ENCODE results near the gene IGFBP6.

IGFBP6 gene

DNA sequence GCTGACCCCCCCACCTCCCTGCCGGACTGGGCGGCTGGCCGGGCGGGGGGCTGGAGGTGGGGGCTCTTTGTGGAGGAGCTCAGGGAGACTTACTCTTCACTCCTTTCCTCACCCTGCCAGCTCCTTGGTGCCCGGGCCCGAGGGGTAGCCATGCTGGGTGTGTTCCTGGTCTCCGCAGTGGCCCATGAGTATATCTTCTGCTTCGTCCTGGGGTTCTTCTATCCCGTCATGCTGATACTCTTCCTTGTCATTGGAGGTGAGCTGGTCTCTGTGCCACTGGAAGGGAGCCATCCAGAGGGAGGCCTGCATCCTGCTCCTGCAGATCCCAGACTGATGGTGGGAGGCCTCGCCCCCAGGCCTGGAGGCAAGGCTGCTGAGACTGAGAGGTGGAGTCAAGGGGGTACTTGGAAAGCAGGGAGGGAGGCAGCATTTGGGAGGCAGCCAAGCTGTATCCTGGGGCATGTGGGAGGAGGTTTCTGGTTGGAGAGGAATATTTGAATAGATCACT, 25.5 kb downstream of the IGFBP6 start:
- no peak for DNase-seq

DNA sequence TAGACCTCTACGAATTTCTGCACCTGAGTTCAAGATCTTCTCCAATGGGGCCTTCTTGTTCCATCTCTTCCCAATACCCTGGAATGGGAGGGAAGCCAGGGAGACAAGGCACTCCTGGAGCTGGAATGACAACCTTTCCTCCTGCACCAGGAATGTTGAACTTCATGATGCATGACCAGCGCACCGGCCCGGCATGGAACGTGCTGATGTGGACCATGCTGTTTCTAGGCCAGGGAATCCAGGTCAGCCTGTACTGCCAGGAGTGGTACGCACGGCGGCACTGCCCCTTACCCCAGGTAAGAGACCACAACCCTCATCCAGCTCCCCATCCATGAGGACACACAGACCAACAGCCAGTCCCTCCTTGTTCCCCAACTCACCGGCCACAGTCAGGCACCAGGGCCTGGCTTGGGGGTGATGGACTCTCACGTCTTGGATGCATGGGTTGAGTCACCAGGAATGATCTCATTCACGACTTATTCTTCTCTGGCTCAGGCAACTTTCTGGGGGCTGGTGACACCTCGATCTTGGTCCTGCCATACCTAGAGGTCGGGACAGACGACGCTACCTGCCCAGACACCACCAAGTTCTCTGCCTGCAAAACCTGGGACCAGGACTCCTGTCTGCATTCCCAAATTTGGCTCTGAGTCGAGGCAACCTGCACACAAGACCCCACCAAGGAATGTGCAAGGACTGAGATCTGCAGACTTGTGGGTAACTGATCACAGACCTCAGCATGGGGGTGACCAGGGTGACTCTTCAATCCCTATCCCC, 26.3 kb downstream of the IGFBP6 start:
- no peak for DNase-seq

DNA sequence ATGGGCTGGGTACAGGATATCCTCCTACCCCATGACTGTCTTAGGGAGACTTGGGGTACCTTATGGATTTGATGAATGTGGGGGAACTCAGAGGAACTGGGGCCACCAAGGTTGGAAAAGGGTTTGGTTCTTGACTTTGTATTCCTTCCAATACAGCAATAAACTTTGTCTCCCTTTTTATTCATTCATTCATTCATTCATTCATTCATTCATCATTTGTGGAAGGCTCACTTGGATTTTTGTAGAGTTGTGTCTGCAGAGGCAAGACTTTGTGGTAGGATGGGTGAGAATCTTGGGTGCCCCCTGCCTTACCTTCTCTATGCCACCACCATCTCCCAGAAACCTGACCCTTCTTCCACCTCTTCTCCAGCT, 26.9 kb downstream of the IGFBP6 start:
- no peak for DNase-seq

- no peak for DNase-seq
Measured at GRCh38 chr12:53127169-53127568, 29.7 kb downstream of the IGFBP6 start.

DNA sequence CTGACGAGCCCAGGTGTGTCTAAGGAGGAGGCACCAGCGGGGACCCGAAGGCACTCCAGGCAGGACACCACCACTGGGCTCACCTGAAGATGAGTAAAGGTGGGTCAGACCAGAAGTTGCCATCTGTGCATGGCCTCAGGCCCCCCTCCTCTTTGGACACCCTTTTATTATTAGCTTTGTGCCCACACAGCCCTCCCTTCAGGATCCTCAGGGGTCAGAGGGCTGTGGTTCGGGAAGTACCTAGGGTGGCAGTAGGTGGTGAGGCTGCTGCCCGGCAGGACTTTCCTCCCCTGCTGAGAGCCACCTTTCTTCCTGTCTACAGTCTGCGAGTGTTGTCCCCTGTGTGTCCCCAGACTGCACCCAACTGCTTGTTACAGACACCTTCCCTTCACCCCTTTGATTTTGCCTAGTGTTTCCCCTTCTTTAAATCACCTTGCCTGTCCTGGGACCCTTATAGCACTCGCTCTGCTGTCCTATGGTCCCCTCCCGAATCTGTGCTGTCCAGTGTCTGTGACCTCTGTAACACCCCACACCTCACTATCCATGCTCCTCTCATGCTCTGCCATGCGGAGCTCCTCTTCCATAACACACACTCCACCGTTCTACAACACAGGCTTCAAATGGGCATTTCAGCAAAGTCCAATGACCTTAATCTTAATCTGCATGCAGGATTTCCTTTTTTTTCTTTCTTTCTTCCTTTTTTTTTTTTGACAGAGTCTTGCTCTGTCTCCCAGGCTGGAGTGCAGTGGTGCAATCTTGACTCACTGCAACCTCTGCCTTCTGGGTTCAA, 31.5 kb downstream of the IGFBP6 start:
- DNase-seq: no peak

DNA sequence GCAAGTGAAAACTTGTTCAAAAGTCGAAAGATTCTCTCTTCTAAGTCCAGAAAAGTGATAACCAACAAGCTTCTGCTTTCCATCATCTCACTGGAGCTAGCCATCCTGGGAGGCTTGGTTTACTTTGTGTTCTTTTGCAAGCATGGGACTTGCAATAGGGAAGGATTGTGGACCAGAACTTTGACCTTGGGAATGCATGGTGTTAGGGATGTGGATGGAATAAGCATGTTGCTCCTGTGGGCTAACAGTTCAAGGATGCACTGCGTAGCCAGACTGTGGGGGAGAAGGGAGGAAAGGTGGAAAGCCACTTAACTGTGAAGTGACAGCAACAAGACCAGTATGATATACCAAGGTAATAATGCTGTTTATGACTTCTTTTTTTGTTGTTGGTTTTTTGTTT, 34.4 kb downstream of the IGFBP6 start:
- DNase-seq: no peak

- DNase-seq: no peak
Measured at GRCh38 chr12:53133722-53134121, 36.3 kb downstream of the IGFBP6 start.

GRCh38 chr12:53143355-53143754, 45.9 kb downstream of the IGFBP6 start:
- DNase-seq: no peak

DNA sequence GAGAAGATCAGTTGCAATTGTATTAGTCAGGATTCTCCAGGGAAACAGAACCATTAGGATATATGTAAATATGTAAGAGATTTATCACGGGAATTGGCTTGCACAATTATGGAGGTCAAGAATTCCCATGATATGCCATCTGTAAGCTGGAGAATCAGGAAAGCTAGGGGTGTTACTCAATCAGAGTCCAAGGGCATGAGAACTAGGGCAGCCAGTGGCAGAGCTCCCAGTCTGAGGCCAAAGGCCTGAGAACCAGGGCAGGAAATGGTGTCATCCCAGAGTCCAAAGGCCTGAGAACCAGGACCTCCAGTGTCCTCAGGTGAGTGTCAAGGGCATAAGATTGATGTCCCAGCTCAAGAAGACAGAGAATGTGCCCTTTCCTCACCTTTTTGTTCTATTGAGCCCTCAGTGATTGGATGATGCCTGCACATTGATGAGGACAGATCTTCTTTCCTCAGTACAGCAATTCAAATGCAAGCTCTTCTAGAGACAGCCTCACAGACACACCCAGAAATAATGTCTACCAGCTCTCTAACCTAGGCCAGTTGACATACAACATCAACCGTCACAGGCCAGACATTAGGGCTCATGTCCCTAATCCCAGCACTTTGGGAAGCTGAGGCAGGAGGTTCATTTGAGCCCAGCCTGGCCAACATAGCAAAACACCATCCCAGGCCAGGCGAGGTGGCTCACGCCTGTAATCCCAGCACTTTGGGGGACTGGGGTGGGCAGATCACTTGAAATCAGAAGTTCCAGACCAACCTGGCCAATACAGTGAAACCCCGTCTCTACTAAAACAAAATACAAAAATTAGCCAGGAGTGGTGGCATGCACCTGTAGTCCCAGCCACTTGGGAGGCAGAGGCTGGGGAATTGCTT, 48.2 kb downstream of the IGFBP6 start:
- no peak for DNase-seq

GRCh38 chr12:53147181-53147580, 49.7 kb downstream of the IGFBP6 start:
- DNase-seq: no peak

- no peak for DNase-seq
Measured at GRCh38 chr12:53147653-53148052, 50.2 kb downstream of the IGFBP6 start.

DNA sequence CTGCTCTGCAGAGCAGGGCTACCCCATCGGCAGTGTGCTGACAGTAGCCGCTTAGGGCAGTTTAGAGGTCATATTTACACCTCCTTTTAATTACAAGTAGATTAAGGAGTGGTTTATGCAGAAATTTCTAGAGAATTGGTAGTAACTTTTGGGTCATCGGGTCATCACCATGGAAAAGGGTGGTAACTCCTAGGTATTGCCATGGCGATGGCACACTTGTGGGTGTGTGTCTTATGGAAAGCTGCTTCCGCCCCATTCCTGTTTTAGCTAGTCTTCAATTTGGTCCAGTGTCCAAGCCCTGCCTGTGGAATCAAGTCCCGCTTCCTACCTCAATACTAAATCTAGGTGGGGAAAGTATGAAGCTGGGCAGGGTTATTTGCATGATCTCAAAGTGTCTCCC, 53.6 kb downstream of the IGFBP6 start:
- DNase-seq: no peak
